K562 (cell line): Measurements from ENCODE around the gene ZNF646. TPM values are rescaled to one million over a fixed set of nuclear protein-coding genes. Genes with fewer than 3 reads are reported as not detected.

Source experiments
- ARID1B ChIP-seq: fragments of 450-650 bp; IDR thresholded peaks from 2 replicates; pipeline ENCODE4 v1.6.1; 2016; ENCODE audit warnings: antibody characterized with exemption, mild to moderate bottlenecking, inconsistent platforms
- ARID2 ChIP-seq: fragments of 450-650 bp; IDR thresholded peaks from 2 replicates; pipeline ENCODE4 v1.6.1; 2017; ENCODE audit warnings: antibody characterized with exemption, mild to moderate bottlenecking
- DDX20 ChIP-seq: fragments of 450-650 bp; IDR thresholded peaks from 2 replicates; pipeline ENCODE4 v1.6.1; 2016; ENCODE audit warnings: missing genetic modification characterization, low read depth, mild to moderate bottlenecking, missing compliant biosample characterization, moderate library complexity
- HMG20A ChIP-seq: fragments of 450-650 bp; formaldehyde crosslinking; conservative IDR thresholded peaks from 2 replicates; pipeline ENCODE4 v1.4.0; 2020; ENCODE audit warnings: mild to moderate bottlenecking, mixed read lengths
- MCM2 ChIP-seq: fragments of 450-650 bp; IDR thresholded peaks from 2 replicates; pipeline ENCODE4 v1.6.1; 2017; ENCODE audit warnings: low read depth, mild to moderate bottlenecking
- PPARD ChIP-seq: fragments of 250-450 bp; sonication (Bioruptor Pico); IDR thresholded peaks from 2 replicates; pipeline ENCODE4 v1.8.0; 2022; ENCODE audit warnings: inconsistent platforms, mild to moderate bottlenecking, moderate library complexity
- TEAD1 ChIP-seq, 2 experiments: fragments of 450-650 bp in 1 of 2; sonication (generic) in 1 of 2; formaldehyde crosslinking; IDR thresholded peaks; 2 replicates each; pipeline versions ENCODE4 v1.4.0 to v1.8.0; 2020 to 2022; ENCODE audit warnings: mild to moderate bottlenecking in 2 of 2, missing genetic modification reagents in 1 of 2
- TEAD4 ChIP-seq, 2 experiments: sonication (generic) in 1 of 2; formaldehyde crosslinking in 1 of 2; IDR thresholded peaks; 2 replicates each; pipeline versions ENCODE4 v1.6.1 to v1.8.0; 2012 to 2022; ENCODE audit warnings: borderline replicate concordance in 1 of 2, inconsistent platforms in 1 of 2, low read length in 1 of 2, mild to moderate bottlenecking in 1 of 2, missing genetic modification reagents in 1 of 2
- TFAM ChIP-seq: fragments of 250-450 bp; sonication (Bioruptor Pico); conservative IDR thresholded peaks from 2 replicates; pipeline ENCODE4 v1.5.0; 2021; ENCODE audit warnings: mild to moderate bottlenecking, moderate library complexity
- polyA plus RNA-seq, 8 experiments: library from polyadenylated mRNA; depleted of rRNA in 4 of 8; stranded (reverse) in 5 of 8; unstranded in 3 of 8; fragments of >200 nt; fragmentation: Nextera tagmentation in 2 of 8; fragmentation: Illumina TruSeq in 1 of 8; extraction: Ambion mirVana in 2 of 8; extraction: Trizol in 1 of 8; gene quantifications; 2 replicates each; pipeline versions ENCODE4 v1.2.1 to v1.2.3, GENCODE V29; 2011 to 2014; ENCODE audit warnings: inconsistent platforms in 1 of 8, missing spikeins in 1 of 8
- total RNA-seq, 7 experiments: library from RNA; depleted of rRNA in 6 of 7; stranded (reverse); fragments of >200 nt in 6 of 7; fragmentation: Illumina TruSeq in 2 of 7; extraction: Trizol in 2 of 7; gene quantifications; 2 replicates each; pipeline versions ENCODE4 v1.2.1 to v1.2.3, GENCODE V29; 2011 to 2021; ENCODE audit warnings: low replicate concordance in 1 of 7
- TF ChIP-seq, protein P1 (sequence below): fragments of 450-650 bp; IDR thresholded peaks from 2 replicates; pipeline ENCODE4 v1.6.1; 2018; ENCODE audit not compliant: partially characterized antibody
- TF ChIP-seq, protein P2 (sequence below), 2 experiments: fragments of 250-450 bp in 1 of 2; fragments of 450-650 bp in 1 of 2; sonication (Bioruptor Pico) in 1 of 2; IDR thresholded peaks; 2 replicates each; pipeline versions ENCODE4 v1.6.1 to v1.8.0; 2016 to 2021; ENCODE audit warnings: mild to moderate bottlenecking in 2 of 2, moderate library complexity in 2 of 2, missing compliant biosample characterization in 1 of 2, missing genetic modification characterization in 1 of 2
- TF ChIP-seq, protein P3 (sequence below), 2 experiments: fragments of 450-650 bp; conservative IDR thresholded peaks; 2 replicates each; pipeline ENCODE4 v1.6.1; 2017; ENCODE audit warnings: mild to moderate bottlenecking in 2 of 2, moderate library complexity in 2 of 2
- TF ChIP-seq, protein P4 (sequence below): fragments of 250-450 bp; sonication (Bioruptor Pico); IDR thresholded peaks from 2 replicates; pipeline ENCODE4 v1.8.0; 2022; ENCODE audit warnings: moderate library complexity, mild to moderate bottlenecking, inconsistent platforms

ZNF646 gene
- total and polyA plus RNA-seq, 9 of the 15 experiments (the other 6 are each of a cell fraction or from before 2014, with no cell fraction given): 0.08 to 20.6 (median 8.0) TPM

DNA sequence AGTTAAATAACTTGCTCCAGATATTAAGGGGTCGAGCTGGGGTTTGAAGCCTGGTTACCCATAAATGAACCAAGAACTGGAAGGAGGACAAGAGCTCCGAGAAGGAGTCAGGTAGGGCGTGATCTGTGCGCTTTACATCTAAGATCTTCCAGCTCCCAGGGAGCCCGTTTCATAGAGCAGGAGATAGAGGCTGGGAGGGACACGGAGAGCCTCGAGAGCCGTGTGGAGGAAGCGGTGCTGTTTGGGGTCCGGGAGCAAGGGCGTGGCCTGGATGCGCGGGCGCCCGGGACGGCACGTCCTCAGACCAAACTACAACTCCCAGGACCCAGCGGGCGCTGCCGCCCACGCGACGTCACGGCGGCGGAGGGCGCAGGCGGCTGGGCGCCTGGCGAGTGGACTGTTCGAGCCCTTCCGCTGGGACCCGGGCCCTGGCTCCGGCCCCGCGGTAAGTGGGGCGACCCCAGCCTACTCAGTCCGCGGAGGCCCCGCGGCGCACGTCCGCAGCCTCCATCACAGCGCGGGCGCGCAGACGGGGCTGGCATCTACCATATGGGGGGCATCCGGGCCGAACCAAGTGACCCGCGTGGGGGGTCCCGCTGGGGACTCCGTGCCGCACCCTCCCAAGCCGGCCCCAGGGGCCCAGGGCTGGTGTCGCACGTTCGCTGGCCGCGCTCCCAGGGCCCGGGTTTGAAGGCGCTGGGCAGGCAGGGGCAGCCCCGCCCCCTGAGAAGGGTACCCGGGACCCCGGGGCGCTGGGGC, 34.0 kb downstream of the ZNF646 start, which contains the start of gene BCKDK (continued):
- TF ChIP-seq, protein P1, sequence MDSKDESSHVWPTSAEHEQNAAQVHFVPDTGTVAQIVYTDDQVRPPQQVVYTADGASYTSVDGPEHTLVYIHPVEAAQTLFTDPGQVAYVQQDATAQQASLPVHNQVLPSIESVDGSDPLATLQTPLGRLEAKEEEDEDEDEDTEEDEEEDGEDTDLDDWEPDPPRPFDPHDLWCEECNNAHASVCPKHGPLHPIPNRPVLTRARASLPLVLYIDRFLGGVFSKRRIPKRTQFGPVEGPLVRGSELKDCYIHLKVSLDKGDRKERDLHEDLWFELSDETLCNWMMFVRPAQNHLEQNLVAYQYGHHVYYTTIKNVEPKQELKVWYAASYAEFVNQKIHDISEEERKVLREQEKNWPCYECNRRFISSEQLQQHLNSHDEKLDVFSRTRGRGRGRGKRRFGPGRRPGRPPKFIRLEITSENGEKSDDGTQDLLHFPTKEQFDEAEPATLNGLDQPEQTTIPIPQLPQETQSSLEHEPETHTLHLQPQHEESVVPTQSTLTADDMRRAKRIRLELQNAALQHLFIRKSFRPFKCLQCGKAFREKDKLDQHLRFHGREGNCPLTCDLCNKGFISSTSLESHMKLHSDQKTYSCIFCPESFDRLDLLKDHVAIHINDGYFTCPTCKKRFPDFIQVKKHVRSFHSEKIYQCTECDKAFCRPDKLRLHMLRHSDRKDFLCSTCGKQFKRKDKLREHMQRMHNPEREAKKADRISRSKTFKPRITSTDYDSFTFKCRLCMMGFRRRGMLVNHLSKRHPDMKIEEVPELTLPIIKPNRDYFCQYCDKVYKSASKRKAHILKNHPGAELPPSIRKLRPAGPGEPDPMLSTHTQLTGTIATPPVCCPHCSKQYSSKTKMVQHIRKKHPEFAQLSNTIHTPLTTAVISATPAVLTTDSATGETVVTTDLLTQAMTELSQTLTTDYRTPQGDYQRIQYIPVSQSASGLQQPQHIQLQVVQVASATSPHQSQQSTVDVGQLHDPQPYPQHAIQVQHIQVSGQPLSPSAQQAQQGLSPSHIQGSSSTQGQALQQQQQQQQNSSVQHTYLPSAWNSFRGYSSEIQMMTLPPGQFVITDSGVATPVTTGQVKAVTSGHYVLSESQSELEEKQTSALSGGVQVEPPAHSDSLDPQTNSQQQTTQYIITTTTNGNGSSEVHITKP: peak; percentile 96
- TF ChIP-seq TFAM (CRISPR knock-in tag) (no peak), PPARD (CRISPR knock-in tag) (no peak), TEAD1 (CRISPR knock-in tag; IDR thresholded peaks at IDR 0.05) (no peak), DDX20 (tag) (no peak), ARID1B (no peak), TEAD4 (IDR thresholded peaks at IDR 0.05; ENCODE audit: low read length) (no peak), TEAD4 (CRISPR knock-in tag; IDR thresholded peaks at IDR 0.05; ENCODE audit: borderline replicate concordance) (no peak), ARID2 (no peak), HMG20A (CRISPR knock-in tag) (no peak), MCM2 (no peak)
- TF ChIP-seq, protein P2, sequence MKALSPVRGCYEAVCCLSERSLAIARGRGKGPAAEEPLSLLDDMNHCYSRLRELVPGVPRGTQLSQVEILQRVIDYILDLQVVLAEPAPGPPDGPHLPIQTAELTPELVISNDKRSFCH (CRISPR knock-in tag; IDR thresholded peaks at IDR 0.05): no peak
- TF ChIP-seq, protein P2 (tag; IDR thresholded peaks at IDR 0.05): no peak
- TF ChIP-seq, protein P3, sequence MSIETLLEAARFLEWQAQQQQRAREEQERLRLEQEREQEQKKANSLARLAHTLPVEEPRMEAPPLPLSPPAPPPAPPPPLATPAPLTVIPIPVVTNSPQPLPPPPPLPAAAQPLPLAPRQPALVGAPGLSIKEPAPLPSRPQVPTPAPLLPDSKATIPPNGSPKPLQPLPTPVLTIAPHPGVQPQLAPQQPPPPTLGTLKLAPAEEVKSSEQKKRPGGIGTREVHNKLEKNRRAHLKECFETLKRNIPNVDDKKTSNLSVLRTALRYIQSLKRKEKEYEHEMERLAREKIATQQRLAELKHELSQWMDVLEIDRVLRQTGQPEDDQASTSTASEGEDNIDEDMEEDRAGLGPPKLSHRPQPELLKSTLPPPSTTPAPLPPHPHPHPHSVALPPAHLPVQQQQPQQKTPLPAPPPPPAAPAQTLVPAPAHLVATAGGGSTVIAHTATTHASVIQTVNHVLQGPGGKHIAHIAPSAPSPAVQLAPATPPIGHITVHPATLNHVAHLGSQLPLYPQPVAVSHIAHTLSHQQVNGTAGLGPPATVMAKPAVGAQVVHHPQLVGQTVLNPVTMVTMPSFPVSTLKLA (conservative IDR thresholded peaks at IDR 0.05): peak in 1 of 2 experiments; percentile 70; a peak in 2 of 4 replicates
- TF ChIP-seq, protein P4, sequence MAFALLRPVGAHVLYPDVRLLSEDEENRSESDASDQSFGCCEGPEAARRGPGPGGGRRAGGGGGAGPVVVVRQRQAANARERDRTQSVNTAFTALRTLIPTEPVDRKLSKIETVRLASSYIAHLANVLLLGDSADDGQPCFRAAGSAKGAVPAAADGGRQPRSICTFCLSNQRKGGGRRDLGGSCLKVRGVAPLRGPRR (CRISPR knock-in tag): no peak
